ENCODE measurements around the gene DTNA.

DNA sequence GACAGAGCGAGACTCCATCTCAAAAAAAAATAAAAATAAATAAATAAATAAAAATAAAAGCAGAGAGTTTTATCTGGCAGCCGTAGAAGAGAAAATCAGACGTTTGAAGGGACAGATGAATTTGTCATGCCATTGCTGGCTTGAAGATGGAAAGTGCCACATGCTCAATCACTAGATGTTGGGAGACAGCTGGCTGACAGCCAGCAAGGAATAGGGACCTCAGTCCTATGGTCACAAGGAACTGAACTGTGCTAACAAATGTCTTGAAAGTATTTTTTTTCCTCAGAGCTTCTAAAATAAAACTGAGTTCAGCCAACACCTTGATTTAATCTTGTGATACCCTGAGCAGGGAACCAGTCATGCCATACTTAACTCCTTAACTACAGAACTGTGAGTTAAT is 65.4 kb downstream of the DTNA start:
- TF ChIP-seq CTCF (conservative IDR thresholded peaks at IDR 0.05 in 1 of 2, IDR thresholded peaks at IDR 0.05 in 1 of 2; ENCODE audit: low read depth in 1 of 2, low read length in 2 of 2) (no peak), EZH2 (IDR thresholded peaks at IDR 0.05; ENCODE audit: low read length, missing control alignments) (no peak)

Measured in fibroblast of lung (primary cell).